ENCODE results near the gene ERCC6L2.

ERCC6L2 gene

GRCh38 chr9:95947118-95947517 is 71.6 kb downstream of the ERCC6L2 start:
- no peak for ATAC-seq
- TF ChIP-seq ISL1 (CRISPR knock-in tag; IDR thresholded peaks at IDR 0.05), result no peak
- TF ChIP-seq TOX (CRISPR knock-in tag; IDR thresholded peaks at IDR 0.05; ENCODE audit: borderline replicate concordance), result no peak
- TF ChIP-seq ZC3H10 (CRISPR knock-in tag; IDR thresholded peaks at IDR 0.05), result no peak
- TF ChIP-seq ZFP30 (CRISPR knock-in tag; IDR thresholded peaks at IDR 0.05), result no peak
- TF ChIP-seq ARNTL (CRISPR knock-in tag; IDR thresholded peaks at IDR 0.05; ENCODE audit: borderline replicate concordance, low read depth), result no peak
- TF ChIP-seq BACH2 (CRISPR knock-in tag; IDR thresholded peaks at IDR 0.05; ENCODE audit: borderline replicate concordance), result no peak
- no peak for TF ChIP-seq SNAI2 (CRISPR knock-in tag; IDR thresholded peaks at IDR 0.05)
- no peak for TF ChIP-seq CREB5 (CRISPR knock-in tag; IDR thresholded peaks at IDR 0.05; ENCODE audit: low read depth)
- no peak for TF ChIP-seq CSRNP3 (CRISPR knock-in tag; IDR thresholded peaks at IDR 0.05)
- no peak for TF ChIP-seq ZNF565 (CRISPR knock-in tag; conservative IDR thresholded peaks at IDR 0.05; ENCODE audit: low read depth)

GRCh38 chr9:95952471-95952870 is 77.0 kb downstream of the ERCC6L2 start:
- ATAC-seq, result no peak
- TF ChIP-seq ZNF565 (CRISPR knock-in tag; conservative IDR thresholded peaks at IDR 0.05; ENCODE audit: low read depth) (no peak), ZNF8 (CRISPR knock-in tag; IDR thresholded peaks at IDR 0.05) (no peak), ZFP30 (CRISPR knock-in tag; IDR thresholded peaks at IDR 0.05) (no peak), PPARA (CRISPR knock-in tag; IDR thresholded peaks at IDR 0.05; ENCODE audit: borderline replicate concordance) (no peak), CSDC2 (CRISPR knock-in tag; IDR thresholded peaks at IDR 0.05) (no peak), ZNF70 (CRISPR knock-in tag; IDR thresholded peaks at IDR 0.05) (no peak), SNAI2 (CRISPR knock-in tag; IDR thresholded peaks at IDR 0.05) (no peak), RARB (CRISPR knock-in tag; IDR thresholded peaks at IDR 0.05) (no peak), BACH2 (CRISPR knock-in tag; IDR thresholded peaks at IDR 0.05; ENCODE audit: borderline replicate concordance) (no peak), CSRNP3 (CRISPR knock-in tag; IDR thresholded peaks at IDR 0.05) (no peak), CREB5 (CRISPR knock-in tag; IDR thresholded peaks at IDR 0.05; ENCODE audit: low read depth) (no peak), ESRRG (CRISPR knock-in tag; IDR thresholded peaks at IDR 0.05) (no peak), ZFP3 (CRISPR knock-in tag; IDR thresholded peaks at IDR 0.05) (no peak), ISL1 (CRISPR knock-in tag; IDR thresholded peaks at IDR 0.05) (no peak), ZC3H10 (CRISPR knock-in tag; IDR thresholded peaks at IDR 0.05) (no peak), TCF4 (CRISPR knock-in tag; IDR thresholded peaks at IDR 0.05; ENCODE audit: borderline replicate concordance) (no peak), TOX (CRISPR knock-in tag; IDR thresholded peaks at IDR 0.05; ENCODE audit: borderline replicate concordance) (no peak)
- TF ChIP-seq, protein P1, sequence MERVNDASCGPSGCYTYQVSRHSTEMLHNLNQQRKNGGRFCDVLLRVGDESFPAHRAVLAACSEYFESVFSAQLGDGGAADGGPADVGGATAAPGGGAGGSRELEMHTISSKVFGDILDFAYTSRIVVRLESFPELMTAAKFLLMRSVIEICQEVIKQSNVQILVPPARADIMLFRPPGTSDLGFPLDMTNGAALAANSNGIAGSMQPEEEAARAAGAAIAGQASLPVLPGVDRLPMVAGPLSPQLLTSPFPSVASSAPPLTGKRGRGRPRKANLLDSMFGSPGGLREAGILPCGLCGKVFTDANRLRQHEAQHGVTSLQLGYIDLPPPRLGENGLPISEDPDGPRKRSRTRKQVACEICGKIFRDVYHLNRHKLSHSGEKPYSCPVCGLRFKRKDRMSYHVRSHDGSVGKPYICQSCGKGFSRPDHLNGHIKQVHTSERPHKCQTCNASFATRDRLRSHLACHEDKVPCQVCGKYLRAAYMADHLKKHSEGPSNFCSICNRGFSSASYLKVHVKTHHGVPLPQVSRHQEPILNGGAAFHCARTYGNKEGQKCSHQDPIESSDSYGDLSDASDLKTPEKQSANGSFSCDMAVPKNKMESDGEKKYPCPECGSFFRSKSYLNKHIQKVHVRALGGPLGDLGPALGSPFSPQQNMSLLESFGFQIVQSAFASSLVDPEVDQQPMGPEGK (CRISPR knock-in tag; IDR thresholded peaks at IDR 0.05; ENCODE audit: borderline replicate concordance), result no peak

DNA sequence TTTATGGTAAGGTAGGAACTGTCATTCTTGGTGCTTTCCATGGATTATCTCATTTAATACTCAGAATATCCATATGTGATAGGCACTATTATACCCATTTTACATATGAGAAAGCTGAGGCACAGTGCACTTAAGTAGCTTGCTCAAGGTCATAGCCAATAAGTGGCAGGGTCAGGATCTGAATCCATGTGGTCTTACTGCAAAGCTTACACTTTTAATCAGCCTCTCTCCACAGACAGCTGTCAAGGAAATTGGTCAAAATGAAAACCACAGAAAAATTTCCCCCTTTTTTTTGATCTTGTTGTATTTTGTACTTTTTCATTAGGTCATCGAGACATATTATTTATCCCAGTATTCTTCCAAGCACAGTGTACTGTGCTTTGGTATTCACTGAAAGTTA is 78.5 kb downstream of the ERCC6L2 start:
- ATAC-seq, result no peak
- TF ChIP-seq, protein P2, sequence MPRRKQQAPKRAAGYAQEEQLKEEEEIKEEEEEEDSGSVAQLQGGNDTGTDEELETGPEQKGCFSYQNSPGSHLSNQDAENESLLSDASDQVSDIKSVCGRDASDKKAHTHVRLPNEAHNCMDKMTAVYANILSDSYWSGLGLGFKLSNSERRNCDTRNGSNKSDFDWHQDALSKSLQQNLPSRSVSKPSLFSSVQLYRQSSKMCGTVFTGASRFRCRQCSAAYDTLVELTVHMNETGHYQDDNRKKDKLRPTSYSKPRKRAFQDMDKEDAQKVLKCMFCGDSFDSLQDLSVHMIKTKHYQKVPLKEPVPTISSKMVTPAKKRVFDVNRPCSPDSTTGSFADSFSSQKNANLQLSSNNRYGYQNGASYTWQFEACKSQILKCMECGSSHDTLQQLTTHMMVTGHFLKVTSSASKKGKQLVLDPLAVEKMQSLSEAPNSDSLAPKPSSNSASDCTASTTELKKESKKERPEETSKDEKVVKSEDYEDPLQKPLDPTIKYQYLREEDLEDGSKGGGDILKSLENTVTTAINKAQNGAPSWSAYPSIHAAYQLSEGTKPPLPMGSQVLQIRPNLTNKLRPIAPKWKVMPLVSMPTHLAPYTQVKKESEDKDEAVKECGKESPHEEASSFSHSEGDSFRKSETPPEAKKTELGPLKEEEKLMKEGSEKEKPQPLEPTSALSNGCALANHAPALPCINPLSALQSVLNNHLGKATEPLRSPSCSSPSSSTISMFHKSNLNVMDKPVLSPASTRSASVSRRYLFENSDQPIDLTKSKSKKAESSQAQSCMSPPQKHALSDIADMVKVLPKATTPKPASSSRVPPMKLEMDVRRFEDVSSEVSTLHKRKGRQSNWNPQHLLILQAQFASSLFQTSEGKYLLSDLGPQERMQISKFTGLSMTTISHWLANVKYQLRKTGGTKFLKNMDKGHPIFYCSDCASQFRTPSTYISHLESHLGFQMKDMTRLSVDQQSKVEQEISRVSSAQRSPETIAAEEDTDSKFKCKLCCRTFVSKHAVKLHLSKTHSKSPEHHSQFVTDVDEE (CRISPR knock-in tag; IDR thresholded peaks at IDR 0.05), result no peak
- no peak for TF ChIP-seq ISL1 (CRISPR knock-in tag; IDR thresholded peaks at IDR 0.05)
- TF ChIP-seq SNAI2 (CRISPR knock-in tag; IDR thresholded peaks at IDR 0.05), result no peak
- no peak for TF ChIP-seq ESRRG (CRISPR knock-in tag; IDR thresholded peaks at IDR 0.05)
- no peak for TF ChIP-seq TCF4 (CRISPR knock-in tag; IDR thresholded peaks at IDR 0.05; ENCODE audit: borderline replicate concordance)
- no peak for TF ChIP-seq CSRNP3 (CRISPR knock-in tag; IDR thresholded peaks at IDR 0.05)
- TF ChIP-seq PPARA (CRISPR knock-in tag; IDR thresholded peaks at IDR 0.05; ENCODE audit: borderline replicate concordance), result no peak
- TF ChIP-seq ZNF565 (CRISPR knock-in tag; conservative IDR thresholded peaks at IDR 0.05; ENCODE audit: low read depth), result no peak
- TF ChIP-seq ZFP3 (CRISPR knock-in tag; IDR thresholded peaks at IDR 0.05), result no peak
- TF ChIP-seq GLIS3 (CRISPR knock-in tag; IDR thresholded peaks at IDR 0.05), result no peak
- no peak for TF ChIP-seq ARNTL (CRISPR knock-in tag; IDR thresholded peaks at IDR 0.05; ENCODE audit: borderline replicate concordance, low read depth)
- TF ChIP-seq ZFP30 (CRISPR knock-in tag; IDR thresholded peaks at IDR 0.05), result no peak
- TF ChIP-seq OSR1 (CRISPR knock-in tag; IDR thresholded peaks at IDR 0.05), result no peak
- TF ChIP-seq ZNF8 (CRISPR knock-in tag; IDR thresholded peaks at IDR 0.05), result no peak
